Panc1 (cell line): Measurements from ENCODE around the gene QSOX1. TPM values are rescaled to one million over a fixed set of nuclear protein-coding genes. Genes with fewer than 3 reads are reported as not detected.

Source experiments
- ATAC-seq: fragments of 200-7000 bp; cut with Tn5 transposase; 2 replicates; pipeline ENCODE4 v1.9.1; 2020; ENCODE audit warnings: mild to moderate bottlenecking, moderate library complexity
- BruUV-seq: library from RNA; stranded (reverse); fragments of 400-500 nt; replicated peaks from 2 replicates; lab custom pipeline; 2021; lab: Mats Ljungman, UMichigan
- CTCF ChIA-PET: fragments of 300-600 bp; sonication (Branson Sonifier 250); formaldehyde crosslinking; loops from one replicate; lab custom pipeline; 2022; ENCODE audit warnings: antibody characterized with exemption; lab: Charles Lee
- POLR2A ChIA-PET: fragments of 300-600 bp; sonication (Branson Sonifier 250); formaldehyde crosslinking; loops from one replicate; lab custom pipeline; 2022; ENCODE audit warnings: antibody characterized with exemption; lab: Charles Lee
- DNase-seq: peaks from one replicate; pipeline ENCODE4 v3.0.0-alpha.2; 2010; ENCODE audit warnings: low read depth, low spot score
- H3K27ac ChIP-seq: 2 replicates; pipeline ENCODE4 v1.5.1; 2011; ENCODE audit warnings: mild to moderate bottlenecking, low read length, inconsistent platforms
- H3K27me3 ChIP-seq: fragments of 200-500 bp; sonication (Bioruptor generic); 2 replicates; pipeline ENCODE4 v1.6.0; 2014; ENCODE audit warnings: low read length, inconsistent platforms; ENCODE audit not compliant: control insufficient read depth, insufficient read depth
- H3K36me3 ChIP-seq: fragments of 200-500 bp; sonication (Bioruptor generic); 2 replicates; pipeline ENCODE4 v1.5.1; 2014; ENCODE audit warnings: inconsistent platforms, mild to moderate bottlenecking, low read length, moderate library complexity; ENCODE audit not compliant: control insufficient read depth, insufficient read depth
- H3K4me1 ChIP-seq: 2 replicates; pipeline ENCODE4 v1.5.1; 2011; ENCODE audit warnings: inconsistent platforms, mild to moderate bottlenecking, low read length, moderate library complexity; ENCODE audit not compliant: control insufficient read depth, insufficient read depth
- H3K4me3 ChIP-seq, 2 experiments: 2 replicates each; pipeline ENCODE4 v1.5.1; 2011 to 2012; ENCODE audit warnings: low read depth in 2 of 2, low read length in 2 of 2, mild to moderate bottlenecking in 2 of 2, inconsistent platforms in 1 of 2, moderate library complexity in 1 of 2
- H3K9me3 ChIP-seq: fragments of 200-500 bp; sonication (Bioruptor generic); 2 replicates; pipeline ENCODE4 v1.5.1; 2014; ENCODE audit warnings: low read depth, mild to moderate bottlenecking, inconsistent platforms, low read length, moderate library complexity; ENCODE audit not compliant: control insufficient read depth, insufficient read depth
- CTCF ChIP-seq: fragments of 450-650 bp; IDR thresholded peaks from 2 replicates; pipeline ENCODE4 v1.5.1; 2017; ENCODE audit warnings: mild to moderate bottlenecking
- POLR2AphosphoS5 ChIP-seq: IDR thresholded peaks from 2 replicates; pipeline ENCODE4 v1.6.1; 2012; ENCODE audit warnings: mild to moderate bottlenecking, low read depth, low read length, moderate library complexity
- REST ChIP-seq, 2 experiments: IDR thresholded peaks; 2 replicates each; pipeline ENCODE4 v1.6.1; 2011 to 2012; ENCODE audit warnings: low read depth in 2 of 2, control low read depth in 1 of 2, low read length in 1 of 2, mild to moderate bottlenecking in 1 of 2, moderate library complexity in 1 of 2; ENCODE audit not compliant: insufficient read depth in 1 of 2
- SIN3A ChIP-seq: IDR thresholded peaks from 2 replicates; pipeline ENCODE4 v1.6.1; 2012; ENCODE audit warnings: low read depth, mild to moderate bottlenecking, low read length, moderate library complexity, borderline replicate concordance; ENCODE audit not compliant: insufficient read depth
- TCF7L2 ChIP-seq: IDR thresholded peaks from 2 replicates; pipeline ENCODE4 v1.6.1; 2011; ENCODE audit warnings: mild to moderate bottlenecking, low read depth, low read length, inconsistent platforms
- in situ Hi-C: cut with HindIII; loops from 2 replicates; pipeline ENCODE4 v1.10.0; 2016; ENCODE audit warnings: low sequenced_read_pairs, low pct_unique_long_range_greater_than_20kb
- intact Hi-C: fragments of 100-400 bp; cut with micrococcal nuclease; formaldehyde crosslinking; loops from one replicate; pipeline ENCODE4 v1.10.0; 2022; ENCODE audit not compliant: unreplicated experiment
- total RNA-seq: library from RNA; stranded (reverse); gene quantifications from one replicate; pipeline ENCODE4 v1.2.1, GENCODE V29; 2021; ENCODE audit not compliant: unreplicated experiment

The QSOX1 gene
- total RNA-seq, 1 experiment from 2014 or later = 152 TPM

- no peak overlapping the region for H3K4me3 ChIP-seq
- TF ChIP-seq POLR2AphosphoS5 = no peak
- no peak for TF ChIP-seq SIN3A
- CTCF ChIA-PET = no interaction called here
- H3K36me3 ChIP-seq = no peaks in the 10 kb centered on the region
- intact Hi-C loops (no loop called here), in situ Hi-C loops (no loop called here)
- no TSS peak for BruUV-seq
- H3K27me3 ChIP-seq = peaks cover 25% of the 10 kb centered on the region
- H3K4me1 ChIP-seq = no peaks in the 10 kb centered on the region
- POLR2A ChIA-PET = no interaction called here
- ATAC-seq = no peak
- no peaks in the 10 kb centered on the region for H3K9me3 ChIP-seq
- no peak for DNase-seq
- no peak overlapping the region for H3K27ac ChIP-seq
These were observed 70.7 kb downstream of the QSOX1 start for GRCh38 chr1:180225403-180225802.

GRCh38 chr1:180227861-180228647, 73.4 kb downstream of the QSOX1 start:
- Histone ChIP-seq H3K27me3 (peaks cover 25% of the 10 kb centered on the region), H3K36me3 (no peaks in the 10 kb centered on the region), H3K27ac (no peak overlapping the region), H3K9me3 (no peaks in the 10 kb centered on the region), H3K4me1 (peaks cover 7% of the 10 kb centered on the region), H3K4me3 (no peak overlapping the region)
- ATAC-seq (no peak), DNase-seq (no peak)
- in situ Hi-C loops = no loop called here
- TF ChIP-seq SIN3A (no peak), TCF7L2 (no peak), POLR2AphosphoS5 (no peak), REST (IDR thresholded peaks at IDR 0.05; ENCODE audit: insufficient read depth in 1 of 2, low read depth in 2 of 2, low read length in 1 of 2) (no peak), CTCF (no peak)
- intact Hi-C loops = no loop called here
- ChIA-PET POLR2A (no interaction called here), CTCF (no interaction called here)
- BruUV-seq = no TSS peak
